OCI-LY3 (cell line): ENCODE results near the gene HOXC13.

Source experiments
- CTCF ChIP-seq: fragments of 200-600, 300-600 bp; sonication (generic); IDR thresholded peaks from 2 replicates; pipeline ENCODE4 v1.5.1; 2014; ENCODE audit warnings: antibody characterized with exemption, low read length, low read depth
- EZH2phosphoT487 ChIP-seq: fragments of 200-600 bp; shearing (Covaris generic); IDR thresholded peaks from 2 replicates; pipeline ENCODE4 v1.6.1; 2018; ENCODE audit warnings: antibody characterized with exemption, mixed run types, low read depth

- TF ChIP-seq EZH2phosphoT487: no peak
- no peak for TF ChIP-seq CTCF
Measured at GRCh38 chr12:53937099-53937498, 1.5 kb upstream of the HOXC13 start.
